GM10248 (cell line): ENCODE data around the gene FBXO28.

Experiments used
- CTCF ChIA-PET: fragments of 300-600 bp; sonication (Branson Sonifier 250); formaldehyde crosslinking; extraction: SDS; loops from one replicate; lab custom pipeline; 2021; ENCODE audit warnings: antibody characterized with exemption; lab: Yijun Ruan, JAX
- POLR2A ChIA-PET: fragments of 350-650 bp; sonication (Branson Sonifier 250); formaldehyde crosslinking; extraction: SDS; loops from one replicate; lab custom pipeline; 2020; ENCODE audit warnings: antibody characterized with exemption; lab: Yijun Ruan, JAX
- DNase-seq: peaks from one replicate; pipeline ENCODE4 v3.0.0; 2012; ENCODE audit errors: extremely low spot score
- CTCF ChIP-seq: IDR thresholded peaks from 2 replicates; pipeline ENCODE4 v1.5.1; 2012; ENCODE audit warnings: mild to moderate bottlenecking, low read depth; ENCODE audit errors: extremely low read depth, missing control alignments, control extremely low read depth

The FBXO28 gene

DNA sequence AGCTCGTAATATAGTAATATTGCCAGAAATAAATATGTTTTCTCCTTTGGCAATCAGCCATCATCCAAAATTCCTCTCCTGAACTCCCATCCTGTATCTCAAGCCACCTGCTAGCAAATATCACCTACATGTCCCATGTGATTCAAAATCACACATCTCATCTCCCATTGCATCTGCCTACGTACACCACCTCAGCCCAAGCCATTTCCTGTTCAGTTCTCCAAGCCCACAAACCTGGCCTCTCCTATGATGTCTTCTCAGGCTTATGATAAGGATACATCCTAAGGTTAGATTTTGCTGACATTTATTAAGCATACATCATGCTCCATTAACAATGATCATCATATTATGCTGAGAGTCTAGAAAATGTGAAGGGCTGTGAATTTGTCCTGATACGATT lies 37.2 kb downstream of the FBXO28 start:
- CTCF ChIA-PET, result interaction anchor here (1.1 to 5.1 kb wide), 3 partner anchors 8 to 13 kb away, joined by 3 to 17 read pairs (median 4); no protein-coding TSS in a partner anchor
- POLR2A ChIA-PET, result interaction anchor here (0.6 to 0.7 kb wide), 2 partner anchors 9 to 54 kb away, joined by 3 read pairs; no protein-coding TSS in a partner anchor
- TF ChIP-seq CTCF, result no peak
- no peak for DNase-seq

- no peak for TF ChIP-seq CTCF
- ChIA-PET POLR2A (interaction anchor here (1.3 kb wide), 1 partner anchor 12 kb away, joined by 4 read pairs; no protein-coding TSS in a partner anchor), CTCF (interaction anchor here (1.1 to 3.1 kb wide), 3 partner anchors 11 to 149 kb away, joined by 3 to 7 read pairs (median 3); no protein-coding TSS in a partner anchor)
- no peak for DNase-seq
These were observed 43.4 kb downstream of the FBXO28 start for GRCh38 chr1:224157316-224157715.

DNA sequence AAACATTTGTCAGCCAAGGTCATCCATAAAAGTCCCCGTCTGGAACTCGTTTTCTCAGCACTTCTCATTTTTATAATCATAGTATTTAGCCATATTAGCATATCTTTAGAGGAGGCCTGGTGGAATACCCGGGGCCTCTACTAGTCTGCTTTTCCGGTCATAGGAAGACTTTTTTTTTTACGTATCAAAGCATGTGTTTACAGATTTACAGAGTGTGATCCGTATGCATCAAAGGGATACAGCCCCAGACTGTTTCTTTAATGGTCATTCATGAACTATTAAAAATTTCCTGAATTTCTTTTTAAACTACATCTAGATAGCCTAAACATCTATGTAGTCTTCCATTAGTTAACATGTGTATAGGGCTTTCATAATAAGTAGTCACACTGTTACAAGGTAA lies 45.6 kb downstream of the FBXO28 start:
- DNase-seq, result no peak
- POLR2A ChIA-PET, result no interaction called here
- TF ChIP-seq CTCF, result no peak
- CTCF ChIA-PET, result interaction anchor here (1.0 to 3.1 kb wide), 6 partner anchors 9 to 339 kb away, joined by 3 to 7 read pairs (median 4); no protein-coding TSS in a partner anchor

- POLR2A ChIA-PET, result no interaction called here
These were observed 46.3 kb downstream of the FBXO28 start for GRCh38 chr1:224160171-224160682.

GRCh38 chr1:224162768-224163167 lies 48.9 kb downstream of the FBXO28 start:
- ChIA-PET CTCF (interaction anchor here (2.0 to 2.9 kb wide), 2 partner anchors 11 to 24 kb away, joined by 10 to 17 read pairs; no protein-coding TSS in a partner anchor), POLR2A (no interaction called here)

More at GRCh38 chr1:224160171-224160682, 46.3 kb downstream of the FBXO28 start:
- DNase-seq, result no peak
- CTCF ChIA-PET, result interaction anchor here (1.9 kb wide), 1 partner anchor 21 kb away, joined by 4 read pairs; no protein-coding TSS in a partner anchor
- no peak for TF ChIP-seq CTCF

DNA sequence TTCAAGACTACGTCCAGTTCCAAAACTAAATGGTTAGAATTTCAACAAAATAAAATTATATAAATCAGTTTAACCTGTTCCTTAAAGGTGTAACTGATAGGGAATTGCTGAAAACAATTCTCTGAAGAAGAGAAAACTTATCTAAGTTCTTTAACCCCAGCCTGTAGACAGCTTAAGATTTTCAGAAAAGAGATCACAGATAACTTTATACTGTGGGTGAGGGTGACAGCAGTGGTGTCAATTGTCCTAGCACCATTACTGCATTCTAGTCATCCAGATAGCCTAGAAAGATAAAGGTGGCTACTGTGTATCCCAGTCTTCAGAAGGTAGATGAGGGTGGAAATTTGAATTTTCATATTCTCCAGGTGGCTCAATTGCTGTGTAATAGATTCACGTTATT lies 49.4 kb downstream of the FBXO28 start:
- CTCF ChIA-PET, result interaction anchor here (2.0 to 2.9 kb wide), 2 partner anchors 12 to 25 kb away, joined by 10 to 17 read pairs; no protein-coding TSS in a partner anchor
- no peak for TF ChIP-seq CTCF
- POLR2A ChIA-PET, result no interaction called here
- DNase-seq, result no peak

More at GRCh38 chr1:224162768-224163167, 48.9 kb downstream of the FBXO28 start:
- no peak for TF ChIP-seq CTCF
- no peak for DNase-seq
